ENCODE measurements around the gene DEFB114.
"Not testable (repeated sequence)": the region's sequence is repeated elsewhere in the genome, so short reads cannot be mapped to it uniquely, and the experiment has no call there.

DEFB114 gene

GRCh38 chr6:49964064-49964463, at the start of gene DEFB114:
Gene DEFB114 (minus strand): TSS chr6:49964164. CDS start chr6:49964105, 59 bp downstream.
- DNase-seq (ENCODE audit: low spot score) = no peak

- peak; percentile 6 for DNase-seq (ENCODE audit: low spot score)
These were observed 43.9 kb upstream of the DEFB114 start for GRCh38 chr6:50007819-50008218.

GRCh38 chr6:50003139-50003538, 39.2 kb upstream of the DEFB114 start:
- no peak for DNase-seq (ENCODE audit: low spot score)

GRCh38 chr6:49995278-49995677, 31.3 kb upstream of the DEFB114 start:
- no peak for DNase-seq (ENCODE audit: low spot score)

GRCh38 chr6:49988900-49989299, 24.9 kb upstream of the DEFB114 start:
- no peak for DNase-seq (ENCODE audit: low spot score)

- no peak for DNase-seq (ENCODE audit: low spot score)
These were observed 23.8 kb upstream of the DEFB114 start for GRCh38 chr6:49987749-49988148.

- no peak for DNase-seq (ENCODE audit: low spot score)
These were observed 22.6 kb upstream of the DEFB114 start for GRCh38 chr6:49986551-49986950.

GRCh38 chr6:49982046-49982445, 18.1 kb upstream of the DEFB114 start:
- no peak for DNase-seq (ENCODE audit: low spot score)

GRCh38 chr6:49980898-49981297, 16.9 kb upstream of the DEFB114 start:
- no peak for DNase-seq (ENCODE audit: low spot score)

- no peak for DNase-seq (ENCODE audit: low spot score)
These were observed 15.6 kb upstream of the DEFB114 start for GRCh38 chr6:49979584-49979983.

- no peak for DNase-seq (ENCODE audit: low spot score)
These were observed 14.6 kb upstream of the DEFB114 start for GRCh38 chr6:49978332-49979226.

GRCh38 chr6:49969605-49970004, 5.6 kb upstream of the DEFB114 start, which contains the start of gene DEFB113:
Gene DEFB113 (minus strand): TSS chr6:49969625. CDS start chr6:49969625, 0 bp downstream.
- DNase-seq (ENCODE audit: low spot score) = no peak

GRCh38 chr6:49966823-49967222, 2.9 kb upstream of the DEFB114 start:
- DNase-seq (ENCODE audit: low spot score) = no peak

- DNase-seq (ENCODE audit: low spot score) = no peak
These were observed 2.4 kb upstream of the DEFB114 start for GRCh38 chr6:49966334-49966733.

- no peak for DNase-seq (ENCODE audit: low spot score)
These were observed 5.8 kb downstream of the DEFB114 start for GRCh38 chr6:49958180-49958579.

- DNase-seq (ENCODE audit: low spot score) = no peak
These were observed 8.1 kb downstream of the DEFB114 start for GRCh38 chr6:49955847-49956246.

- no peak for DNase-seq (ENCODE audit: low spot score)
These were observed 12.0 kb downstream of the DEFB114 start for GRCh38 chr6:49951926-49952325.

GRCh38 chr6:49950415-49950751, 13.6 kb downstream of the DEFB114 start:
- no peak for DNase-seq (ENCODE audit: low spot score)

- no peak for DNase-seq (ENCODE audit: low spot score)
These were observed 14.9 kb downstream of the DEFB114 start for GRCh38 chr6:49949062-49949461.

GRCh38 chr6:49946835-49947234, 17.1 kb downstream of the DEFB114 start:
- DNase-seq (ENCODE audit: low spot score) = no peak

GRCh38 chr6:49944068-49944467, 19.9 kb downstream of the DEFB114 start:
- not testable (repeated sequence) for DNase-seq (ENCODE audit: low spot score)

GRCh38 chr6:49939993-49940498, 23.9 kb downstream of the DEFB114 start:
- DNase-seq (ENCODE audit: low spot score) = no peak

GRCh38 chr6:49937811-49938210, 26.2 kb downstream of the DEFB114 start:
- DNase-seq (ENCODE audit: low spot score) = no peak

- no peak for DNase-seq (ENCODE audit: low spot score)
These were observed 26.9 kb downstream of the DEFB114 start for GRCh38 chr6:49937017-49937416.

All from GM03348 (cell line).